Tibial nerve (tissue), 4 donors: Measurements from ENCODE around the gene TEKTIP1.

ENCODE experiments used
- EP300 ChIP-seq, 2 donors: sonication (generic); formaldehyde crosslinking; IDR thresholded peaks; one replicate each; pipeline ENCODE4 v1.6.1; 2017; ENCODE audit warnings: antibody characterized with exemption in 2 of 2, mild to moderate bottlenecking in 1 of 2
- POLR2A ChIP-seq, 2 donors: fragments of 450-650 bp; IDR thresholded peaks; one replicate each; pipeline ENCODE4 v1.6.1; 2017; ENCODE audit warnings: antibody characterized with exemption in 2 of 2, mild to moderate bottlenecking in 2 of 2, moderate library complexity in 2 of 2
- TF ChIP-seq, protein P1 (sequence below), 5 experiments: fragments of 200-600 bp in 3 of 5; fragments of 450-650 bp in 2 of 5; sonication (generic) in 3 of 5; IDR thresholded peaks; one replicate each; pipeline ENCODE4 v1.5.1; 2016 to 2019; ENCODE audit warnings: antibody characterized with exemption in 5 of 5, mild to moderate bottlenecking in 3 of 5, moderate library complexity in 2 of 5

GRCh38 chr19:3544742-3545668 is 6.0 kb downstream of the TEKTIP1 start:
- TF ChIP-seq, protein P1, sequence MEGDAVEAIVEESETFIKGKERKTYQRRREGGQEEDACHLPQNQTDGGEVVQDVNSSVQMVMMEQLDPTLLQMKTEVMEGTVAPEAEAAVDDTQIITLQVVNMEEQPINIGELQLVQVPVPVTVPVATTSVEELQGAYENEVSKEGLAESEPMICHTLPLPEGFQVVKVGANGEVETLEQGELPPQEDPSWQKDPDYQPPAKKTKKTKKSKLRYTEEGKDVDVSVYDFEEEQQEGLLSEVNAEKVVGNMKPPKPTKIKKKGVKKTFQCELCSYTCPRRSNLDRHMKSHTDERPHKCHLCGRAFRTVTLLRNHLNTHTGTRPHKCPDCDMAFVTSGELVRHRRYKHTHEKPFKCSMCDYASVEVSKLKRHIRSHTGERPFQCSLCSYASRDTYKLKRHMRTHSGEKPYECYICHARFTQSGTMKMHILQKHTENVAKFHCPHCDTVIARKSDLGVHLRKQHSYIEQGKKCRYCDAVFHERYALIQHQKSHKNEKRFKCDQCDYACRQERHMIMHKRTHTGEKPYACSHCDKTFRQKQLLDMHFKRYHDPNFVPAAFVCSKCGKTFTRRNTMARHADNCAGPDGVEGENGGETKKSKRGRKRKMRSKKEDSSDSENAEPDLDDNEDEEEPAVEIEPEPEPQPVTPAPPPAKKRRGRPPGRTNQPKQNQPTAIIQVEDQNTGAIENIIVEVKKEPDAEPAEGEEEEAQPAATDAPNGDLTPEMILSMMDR (IDR thresholded peaks at IDR 0.05) = peak; percentile 91 to 96 (median 94)
- TF ChIP-seq POLR2A (IDR thresholded peaks at IDR 0.05) (no peak), EP300 (IDR thresholded peaks at IDR 0.05) (no peak)
